Measurements from ENCODE around the gene CTNND2.

Gene CTNND2

DNA sequence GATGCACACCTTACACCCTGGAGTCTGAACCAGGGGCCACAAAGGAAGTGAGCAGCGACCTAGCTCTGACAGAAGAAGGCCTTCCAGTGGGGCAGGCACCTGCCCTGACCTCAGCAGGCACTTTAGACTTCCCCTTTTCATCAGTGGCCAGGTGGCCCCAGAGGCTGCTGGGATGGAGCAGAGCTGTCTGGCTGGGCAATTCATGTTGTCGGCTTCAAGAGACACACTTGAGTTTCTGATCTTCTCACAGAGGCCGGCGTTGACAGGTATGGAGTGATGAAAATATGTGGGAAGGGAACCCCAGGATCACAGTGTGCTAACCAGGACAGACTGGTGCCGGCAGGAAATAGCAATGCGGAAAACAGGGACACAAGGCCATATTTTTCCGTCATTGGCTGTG, 375.5 kb downstream of the CTNND2 start:
- Histone ChIP-seq H3K36me3 (ENCODE audit: control insufficient read depth, insufficient read depth, low read length) (no peaks in the 10 kb centered on the region), H3K4me3 (ENCODE audit: extremely low read depth, insufficient read depth, low read length, poor library complexity, severe bottlenecking) (no peak overlapping the region), H3K9me3 (ENCODE audit: control insufficient read depth, low read length) (no peaks in the 10 kb centered on the region), H3K4me1 (ENCODE audit: control insufficient read depth, insufficient read depth, low read length, poor library complexity, severe bottlenecking) (peaks cover 12% of the 10 kb centered on the region), H3K27ac (ENCODE audit: low read depth, low read length, severe bottlenecking) (no peak overlapping the region)
- 87 to 96% methylated on average over 7 of the region's 7 CpGs for WGBS, 2 experiments (ENCODE audit: insufficient coverage in 2 of 2)

DNA sequence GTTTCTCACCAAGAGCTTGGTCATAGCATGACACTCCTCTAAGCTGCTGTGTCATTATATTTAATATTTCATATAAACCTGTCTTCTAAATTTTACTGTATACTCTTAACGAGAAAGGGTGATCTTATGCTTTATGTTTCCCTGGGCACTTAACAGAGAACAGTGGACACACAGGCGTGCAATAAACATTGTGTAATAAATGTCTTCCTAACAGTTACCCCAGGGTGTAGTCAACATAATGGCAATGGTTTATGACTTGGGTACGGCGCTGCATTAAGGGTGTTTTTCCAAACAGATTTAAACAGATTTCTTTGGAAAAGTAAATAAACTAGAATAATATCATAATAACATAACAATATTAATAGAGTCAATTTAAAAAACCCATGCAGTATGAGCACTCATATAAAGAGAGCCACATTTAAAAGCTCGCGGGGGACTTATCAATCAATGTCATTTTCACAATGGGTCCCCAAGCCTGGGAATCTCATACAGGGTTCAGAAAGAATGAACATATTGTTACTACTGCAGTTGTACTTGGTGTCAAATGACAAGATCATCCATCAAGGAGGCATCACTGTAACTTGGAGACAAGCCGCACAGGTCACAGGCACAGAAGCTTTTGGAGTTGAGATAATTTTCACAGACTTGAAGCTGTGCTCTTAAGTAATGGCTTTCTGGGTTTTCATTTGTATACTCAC, 376.4 kb downstream of the CTNND2 start:
- peaks cover 12% of the 10 kb centered on the region for H3K4me1 ChIP-seq (ENCODE audit: control insufficient read depth, insufficient read depth, low read length, poor library complexity, severe bottlenecking)
- no peaks in the 10 kb centered on the region for H3K9me3 ChIP-seq (ENCODE audit: control insufficient read depth, low read length)
- H3K4me3 ChIP-seq (ENCODE audit: extremely low read depth, insufficient read depth, low read length, poor library complexity, severe bottlenecking), result no peak overlapping the region
- H3K36me3 ChIP-seq (ENCODE audit: control insufficient read depth, insufficient read depth, low read length), result no peaks in the 10 kb centered on the region
- 86 to 100% methylated on average over 1 to 3 of the region's 7 CpGs for WGBS, 2 experiments (ENCODE audit: insufficient coverage in 2 of 2)
- H3K27ac ChIP-seq (ENCODE audit: low read depth, low read length, severe bottlenecking), result peak overlapping the region; percentile 8

DNA sequence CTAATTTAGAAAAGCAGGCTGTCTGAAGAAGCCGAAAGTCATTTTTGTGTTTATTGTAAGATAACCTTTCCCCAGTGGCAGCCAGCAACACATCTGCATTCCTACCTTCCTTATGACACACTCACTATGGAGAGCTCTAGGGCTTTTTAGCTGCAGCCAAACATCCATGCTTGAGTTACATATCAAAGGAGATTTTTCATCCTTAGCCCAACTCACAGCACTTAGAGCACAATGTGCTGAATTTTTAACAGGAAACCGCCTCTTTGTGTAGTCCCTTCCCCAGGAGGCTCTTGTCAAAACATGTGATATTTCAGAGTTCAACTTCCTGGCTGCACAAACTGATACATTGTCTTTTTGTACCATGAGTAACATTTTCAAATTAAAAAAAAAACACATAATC, 379.2 kb downstream of the CTNND2 start:
- H3K4me3 ChIP-seq (ENCODE audit: extremely low read depth, insufficient read depth, low read length, poor library complexity, severe bottlenecking), result no peak overlapping the region
- H3K9me3 ChIP-seq (ENCODE audit: control insufficient read depth, low read length), result no peaks in the 10 kb centered on the region
- peaks cover 12% of the 10 kb centered on the region for H3K4me1 ChIP-seq (ENCODE audit: control insufficient read depth, insufficient read depth, low read length, poor library complexity, severe bottlenecking)
- no peaks in the 10 kb centered on the region for H3K36me3 ChIP-seq (ENCODE audit: control insufficient read depth, insufficient read depth, low read length)
- WGBS, 2 experiments (ENCODE audit: insufficient coverage in 2 of 2), result 20 to 57% methylated on average over 1 of the region's 2 CpGs
- peak overlapping the region; percentile 80 for H3K27ac ChIP-seq (ENCODE audit: low read depth, low read length, severe bottlenecking)

DNA sequence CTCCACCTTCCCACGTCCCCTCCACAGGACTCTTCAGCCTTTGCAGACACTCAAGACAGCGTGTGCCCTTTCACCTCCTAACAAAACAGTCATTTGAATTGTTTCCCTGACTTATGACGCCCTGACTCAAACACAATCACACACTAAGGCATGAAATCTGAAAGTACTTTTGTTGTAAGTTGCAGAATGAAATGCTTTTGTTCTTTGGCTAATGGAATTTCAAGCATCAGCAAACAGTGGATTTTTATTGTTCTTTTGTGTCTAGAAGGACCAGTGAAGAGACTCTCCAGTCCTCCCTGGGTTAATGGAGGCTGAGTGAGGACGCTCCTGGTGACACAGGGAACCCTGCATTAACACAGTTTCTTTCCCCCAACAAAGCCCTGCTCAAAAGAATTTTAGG, 380.1 kb downstream of the CTNND2 start:
- peak overlapping the region; percentile 80 for H3K27ac ChIP-seq (ENCODE audit: low read depth, low read length, severe bottlenecking)
- 63 to 67% methylated on average over 1 of the region's 4 CpGs for WGBS, 2 experiments (ENCODE audit: insufficient coverage in 2 of 2)
- no peak overlapping the region for H3K4me3 ChIP-seq (ENCODE audit: extremely low read depth, insufficient read depth, low read length, poor library complexity, severe bottlenecking)
- H3K4me1 ChIP-seq (ENCODE audit: control insufficient read depth, insufficient read depth, low read length, poor library complexity, severe bottlenecking), result peaks cover 12% of the 10 kb centered on the region
- H3K36me3 ChIP-seq (ENCODE audit: control insufficient read depth, insufficient read depth, low read length), result no peaks in the 10 kb centered on the region
- no peaks in the 10 kb centered on the region for H3K9me3 ChIP-seq (ENCODE audit: control insufficient read depth, low read length)

GRCh38 chr5:11522796-11523195, 381.4 kb downstream of the CTNND2 start:
- H3K4me3 ChIP-seq (ENCODE audit: extremely low read depth, insufficient read depth, low read length, poor library complexity, severe bottlenecking), result no peak overlapping the region
- peaks cover 12% of the 10 kb centered on the region for H3K4me1 ChIP-seq (ENCODE audit: control insufficient read depth, insufficient read depth, low read length, poor library complexity, severe bottlenecking)
- 80% methylated on average over 1 of the region's 4 CpGs; no CpG with 5 or more reads in 1 of the 2 experiments for WGBS, 2 experiments (ENCODE audit: insufficient coverage in 2 of 2)
- no peaks in the 10 kb centered on the region for H3K9me3 ChIP-seq (ENCODE audit: control insufficient read depth, low read length)
- no peaks in the 10 kb centered on the region for H3K36me3 ChIP-seq (ENCODE audit: control insufficient read depth, insufficient read depth, low read length)
- no peak overlapping the region for H3K27ac ChIP-seq (ENCODE audit: low read depth, low read length, severe bottlenecking)

DNA sequence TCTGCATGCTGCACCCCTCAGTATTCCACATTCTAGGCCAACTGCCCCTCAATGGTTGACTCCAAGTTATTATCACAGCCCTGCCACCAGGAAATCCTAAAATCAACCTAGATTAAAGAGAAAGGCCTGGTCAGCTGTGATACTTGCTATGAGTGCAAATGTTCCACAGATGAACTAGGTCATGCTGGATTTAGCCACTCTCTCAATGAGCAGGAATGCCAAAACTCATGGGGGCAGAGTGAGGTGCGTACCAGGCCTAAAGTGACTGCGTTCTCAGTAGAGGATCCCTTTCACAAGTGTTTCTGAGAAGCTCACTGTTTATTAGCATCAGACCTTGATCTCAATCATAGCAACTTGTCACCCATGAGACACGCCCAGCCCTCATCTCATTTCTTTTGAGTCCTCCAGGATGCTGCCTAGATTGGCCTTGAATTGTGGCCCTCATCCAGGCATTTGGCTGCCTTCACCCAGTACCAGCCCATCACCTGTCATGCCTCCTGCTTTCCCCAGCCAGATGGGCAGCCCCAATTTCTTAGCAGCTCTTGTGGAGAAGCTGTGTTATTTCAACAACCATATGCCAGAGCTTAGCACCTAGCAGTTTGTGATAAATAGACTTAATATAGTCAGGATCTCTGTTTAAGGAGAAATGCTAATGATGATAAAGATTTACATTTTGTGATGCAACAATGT, 383.9 kb downstream of the CTNND2 start:
- H3K9me3 ChIP-seq (ENCODE audit: control insufficient read depth, low read length), result no peaks in the 10 kb centered on the region
- H3K4me3 ChIP-seq (ENCODE audit: extremely low read depth, insufficient read depth, low read length, poor library complexity, severe bottlenecking), result no peak overlapping the region
- 92 to 98% methylated on average over 3 of the region's 3 CpGs for WGBS, 2 experiments (ENCODE audit: insufficient coverage in 2 of 2)
- no peaks in the 10 kb centered on the region for H3K36me3 ChIP-seq (ENCODE audit: control insufficient read depth, insufficient read depth, low read length)
- no peak overlapping the region for H3K27ac ChIP-seq (ENCODE audit: low read depth, low read length, severe bottlenecking)
- H3K4me1 ChIP-seq (ENCODE audit: control insufficient read depth, insufficient read depth, low read length, poor library complexity, severe bottlenecking), result peaks cover 12% of the 10 kb centered on the region

DNA sequence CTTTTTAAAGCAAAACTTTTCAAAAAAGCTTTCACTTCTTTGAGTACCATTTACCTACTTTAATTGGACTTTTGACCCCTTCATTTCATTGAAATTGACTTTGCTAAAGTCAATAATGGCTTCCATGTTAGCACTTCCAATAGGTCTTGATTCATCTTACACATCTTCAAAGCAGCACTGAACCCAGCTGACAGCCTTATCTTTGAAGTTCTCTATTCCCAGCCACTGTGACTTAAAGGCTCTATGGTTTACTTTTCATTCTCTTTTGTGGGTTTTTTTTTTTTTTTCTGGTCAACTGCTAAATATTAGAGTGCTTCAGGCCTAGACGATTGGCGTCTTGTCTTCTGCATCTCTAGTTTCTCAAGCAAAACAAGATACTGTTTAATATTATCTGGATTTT, 385.0 kb downstream of the CTNND2 start:
- Histone ChIP-seq H3K9me3 (ENCODE audit: control insufficient read depth, low read length) (no peaks in the 10 kb centered on the region), H3K4me3 (ENCODE audit: extremely low read depth, insufficient read depth, low read length, poor library complexity, severe bottlenecking) (no peak overlapping the region), H3K27ac (ENCODE audit: low read depth, low read length, severe bottlenecking) (no peak overlapping the region), H3K36me3 (ENCODE audit: control insufficient read depth, insufficient read depth, low read length) (no peaks in the 10 kb centered on the region), H3K4me1 (ENCODE audit: control insufficient read depth, insufficient read depth, low read length, poor library complexity, severe bottlenecking) (peaks cover 3% of the 10 kb centered on the region)
- no CpG with 5 or more reads among the region's 2 CpGs for WGBS, 2 experiments (ENCODE audit: insufficient coverage in 2 of 2)

DNA sequence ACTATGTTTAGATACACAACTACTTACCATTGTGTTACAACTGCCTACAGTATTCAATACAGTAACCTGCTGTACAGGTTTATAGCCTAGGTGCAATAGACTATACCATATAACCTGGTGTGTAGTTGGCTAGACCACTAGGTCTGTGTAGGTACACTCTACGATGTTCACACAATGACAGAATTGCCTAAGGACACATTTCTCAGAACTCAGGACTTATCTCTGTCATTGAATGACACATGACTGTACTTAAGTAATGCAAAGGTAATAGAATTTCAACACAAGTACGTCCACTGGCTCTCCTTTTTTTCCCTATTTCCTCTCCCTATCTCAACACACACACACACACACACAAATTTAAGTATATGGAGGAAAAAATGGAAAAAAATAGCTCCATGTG, 385.6 kb downstream of the CTNND2 start:
- 100% methylated on average over 1 of the region's 2 CpGs; no CpG with 5 or more reads in 1 of the 2 experiments for WGBS, 2 experiments (ENCODE audit: insufficient coverage in 2 of 2)
- no peaks in the 10 kb centered on the region for H3K4me1 ChIP-seq (ENCODE audit: control insufficient read depth, insufficient read depth, low read length, poor library complexity, severe bottlenecking)
- no peak overlapping the region for H3K27ac ChIP-seq (ENCODE audit: low read depth, low read length, severe bottlenecking)
- H3K4me3 ChIP-seq (ENCODE audit: extremely low read depth, insufficient read depth, low read length, poor library complexity, severe bottlenecking), result no peak overlapping the region
- H3K36me3 ChIP-seq (ENCODE audit: control insufficient read depth, insufficient read depth, low read length), result no peaks in the 10 kb centered on the region
- H3K9me3 ChIP-seq (ENCODE audit: control insufficient read depth, low read length), result no peaks in the 10 kb centered on the region

DNA sequence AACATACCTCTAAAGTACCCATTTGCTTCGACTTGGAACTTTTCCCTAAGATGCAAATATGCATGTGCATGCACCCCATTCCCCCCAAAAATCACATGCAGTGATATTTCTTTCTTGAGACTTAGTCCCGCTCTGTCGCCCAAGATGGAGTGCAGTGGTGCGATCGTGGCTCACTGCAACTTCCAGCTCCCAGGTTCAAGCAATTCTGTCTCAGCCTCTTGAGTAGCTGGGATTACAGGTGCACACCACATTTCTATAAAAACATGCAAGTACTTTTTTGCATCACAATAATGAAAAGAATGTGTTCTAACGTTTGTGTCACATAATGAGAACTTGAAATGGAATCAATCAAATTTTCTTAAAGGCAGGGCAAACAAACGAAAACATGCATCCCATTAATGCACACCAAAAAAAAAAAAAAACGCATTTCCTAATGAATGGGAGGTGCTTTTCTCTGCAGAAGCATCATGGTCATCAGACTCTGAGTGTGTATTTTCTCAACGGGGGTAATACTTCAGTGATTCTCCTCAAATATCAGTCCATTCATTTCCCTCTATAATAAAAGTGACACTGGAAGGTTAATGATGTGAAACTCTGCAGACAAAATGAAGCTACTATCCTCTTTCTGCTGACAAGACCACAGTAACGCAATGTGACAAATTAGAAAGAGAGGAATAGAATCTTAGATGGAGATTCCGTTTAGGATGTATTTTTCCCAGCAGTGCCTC, 389.4 kb downstream of the CTNND2 start:
- H3K27ac ChIP-seq (ENCODE audit: low read depth, low read length, severe bottlenecking), result no peak overlapping the region
- WGBS, 2 experiments (ENCODE audit: insufficient coverage in 2 of 2), result 88 to 98% methylated on average over 5 to 6 of the region's 11 CpGs
- H3K4me3 ChIP-seq (ENCODE audit: extremely low read depth, insufficient read depth, low read length, poor library complexity, severe bottlenecking), result no peak overlapping the region
- no peaks in the 10 kb centered on the region for H3K36me3 ChIP-seq (ENCODE audit: control insufficient read depth, insufficient read depth, low read length)
- no peaks in the 10 kb centered on the region for H3K9me3 ChIP-seq (ENCODE audit: control insufficient read depth, low read length)
- no peaks in the 10 kb centered on the region for H3K4me1 ChIP-seq (ENCODE audit: control insufficient read depth, insufficient read depth, low read length, poor library complexity, severe bottlenecking)

DNA sequence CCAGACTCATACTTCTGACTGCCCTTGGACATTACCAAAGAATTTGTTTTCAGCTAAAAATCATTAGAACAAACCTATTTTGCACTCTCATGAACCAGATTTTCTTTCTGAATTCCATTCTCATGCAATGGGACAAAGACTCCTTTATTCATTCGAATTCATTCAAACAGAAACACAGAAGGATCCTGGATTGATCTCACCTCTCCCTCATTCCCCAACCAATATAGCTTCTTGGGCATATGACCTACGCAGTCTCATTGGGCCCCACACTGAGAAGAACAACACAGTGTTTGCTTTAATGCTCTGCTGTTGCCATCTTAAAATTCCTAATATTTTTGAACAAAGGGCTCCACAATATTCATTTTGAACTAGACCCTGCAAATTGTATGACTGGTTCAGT, 392.4 kb downstream of the CTNND2 start:
- no peak overlapping the region for H3K4me3 ChIP-seq (ENCODE audit: extremely low read depth, insufficient read depth, low read length, poor library complexity, severe bottlenecking)
- no peaks in the 10 kb centered on the region for H3K9me3 ChIP-seq (ENCODE audit: control insufficient read depth, low read length)
- H3K36me3 ChIP-seq (ENCODE audit: control insufficient read depth, insufficient read depth, low read length), result no peaks in the 10 kb centered on the region
- no peak overlapping the region for H3K27ac ChIP-seq (ENCODE audit: low read depth, low read length, severe bottlenecking)
- 79 to 83% methylated on average over 2 of the region's 2 CpGs for WGBS, 2 experiments (ENCODE audit: insufficient coverage in 2 of 2)
- peaks cover 7% of the 10 kb centered on the region for H3K4me1 ChIP-seq (ENCODE audit: control insufficient read depth, insufficient read depth, low read length, poor library complexity, severe bottlenecking)

Measured in mesodermal cell (in vitro differentiated cells).